Stimulated activated CD8-positive, alpha-beta memory T cell treated with anti-CD3 and anti-CD28 coated beads, Interleukin-4, amount 100 ng/mL, for 1 hour (primary cell): ENCODE data around the gene CAST.
A peak's percentile ranks its signal among the peaks of the same experiment; 100 is the strongest.

Source experiments
- DNase-seq, 2 donors: peaks; one replicate each; pipeline ENCODE4 v3.0.0-alpha.2; 2020; ENCODE audit warnings: low read depth in 2 of 2, low spot score in 1 of 2

The CAST gene

GRCh38 chr5:96816411-96816939 lies 154.3 kb downstream of the CAST start:
- DNase-seq: peak in 1 of 2 donors; percentile 31

DNA sequence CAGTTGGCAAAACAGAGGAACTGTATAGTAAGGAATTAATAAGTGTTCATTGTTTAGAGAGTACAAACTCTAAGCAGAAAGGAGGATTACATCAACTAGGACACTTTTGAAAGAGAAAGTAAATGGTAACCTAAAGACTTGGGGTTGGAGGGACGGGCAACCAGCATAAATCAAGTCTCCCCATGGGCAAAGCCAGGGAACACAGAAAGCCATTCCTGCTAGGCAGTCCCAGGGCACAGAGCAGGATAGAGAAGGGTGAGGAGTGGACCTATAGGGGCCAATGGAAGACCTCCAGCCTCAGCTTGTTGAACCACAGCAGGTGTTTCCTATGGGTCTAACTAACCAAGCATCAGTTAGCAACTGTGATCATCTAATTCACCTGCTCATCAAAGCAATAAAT lies 154.8 kb downstream of the CAST start:
- DNase-seq: no peak

GRCh38 chr5:96817506-96817905 lies 155.3 kb downstream of the CAST start:
- DNase-seq: no peak

DNA sequence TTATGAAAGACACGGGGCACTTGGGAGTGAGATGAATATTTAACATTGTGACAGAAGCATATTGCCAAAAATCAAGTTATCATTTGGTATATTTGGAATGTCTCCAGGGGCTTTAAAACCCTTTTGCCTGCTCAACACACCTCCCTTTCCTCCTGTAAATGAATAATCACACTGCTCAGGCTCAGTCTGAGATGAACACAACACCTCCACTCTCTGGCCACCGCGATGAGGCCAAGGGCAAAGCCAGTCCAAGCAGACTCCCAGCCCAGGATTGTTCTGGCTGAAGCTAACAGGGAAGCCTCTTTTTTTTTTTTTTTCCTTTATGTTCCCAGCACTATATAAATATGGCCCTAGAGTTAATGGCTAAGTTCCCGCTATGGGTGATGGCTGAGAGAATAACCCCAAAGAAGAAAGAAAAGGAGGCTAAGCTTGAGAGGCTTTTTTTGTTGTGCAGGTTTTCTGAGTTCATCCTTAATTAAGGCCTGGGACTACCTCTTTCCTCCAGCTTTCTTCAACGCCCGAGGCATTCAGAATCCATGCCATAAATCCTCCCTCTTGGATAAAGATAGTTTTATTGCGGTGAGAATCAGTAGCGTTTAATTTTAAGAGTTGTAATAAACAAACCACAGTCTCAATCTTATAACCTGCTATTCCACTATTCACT lies 156.1 kb downstream of the CAST start:
- no peak for DNase-seq

GRCh38 chr5:96819806-96820205 lies 157.6 kb downstream of the CAST start:
- no peak for DNase-seq

GRCh38 chr5:96821260-96821916 lies 159.2 kb downstream of the CAST start:
- DNase-seq: no peak

DNA sequence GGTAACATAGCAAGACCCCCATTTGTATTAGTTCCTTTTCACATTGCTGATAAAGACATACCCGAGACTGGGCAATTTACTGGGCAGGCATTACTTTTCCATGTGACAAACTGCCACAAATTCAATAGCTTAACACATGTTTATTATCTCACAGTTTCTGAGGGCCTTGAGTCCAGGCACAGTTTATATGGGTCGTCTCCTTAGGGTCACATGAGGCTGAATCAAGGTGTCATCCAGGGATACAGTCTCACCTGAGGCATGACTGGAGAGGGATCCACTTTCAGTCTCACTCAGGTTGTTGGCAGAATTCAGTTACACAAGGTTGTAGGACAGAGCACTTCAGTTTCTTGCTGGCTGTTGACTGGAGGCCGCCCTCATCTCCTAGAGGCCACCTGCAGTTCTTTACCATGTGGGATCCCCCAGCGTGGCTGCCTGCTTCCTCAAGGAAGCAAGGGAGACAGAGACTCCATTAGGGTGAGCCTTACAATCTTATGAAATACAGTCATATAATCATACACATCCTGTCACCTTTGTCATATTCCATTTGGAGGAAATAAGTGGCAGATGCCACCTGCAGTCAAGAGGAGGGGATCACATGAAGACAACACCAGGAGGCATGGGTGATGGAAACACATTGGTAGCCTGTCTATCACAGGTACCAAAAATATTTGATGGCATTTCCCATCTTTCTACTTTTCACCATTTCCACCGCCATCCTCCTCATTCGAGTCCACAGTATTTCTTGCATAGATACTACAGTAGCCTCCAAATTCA lies 160.7 kb downstream of the CAST start:
- DNase-seq: no peak

GRCh38 chr5:96823900-96824380 lies 161.8 kb downstream of the CAST start:
- no peak for DNase-seq
